Thyroid gland (tissue), 4 donors: ENCODE data around the gene PSD. TPM values are rescaled to one million over a fixed set of nuclear protein-coding genes. Genes with fewer than 3 reads are reported as not detected.

ENCODE experiments used
- DNase-seq, 2 donors: peaks; one replicate each; pipeline ENCODE4 v3.0.0-alpha.2; 2019
- H3K27ac ChIP-seq, 3 donors: fragments of 200-600 bp; sonication (generic); 1 replicate in 2 of 3; 2 replicates in 1 of 3; pipeline ENCODE4 v1.5.1; 2016 to 2019; ENCODE audit warnings: mild to moderate bottlenecking in 1 of 3, moderate library complexity in 1 of 3
- H3K27me3 ChIP-seq: fragments of 200-600 bp; sonication (generic); one replicate; pipeline ENCODE4 v1.5.1; 2019
- H3K36me3 ChIP-seq, 2 donors: fragments of 200-600 bp; sonication (generic); one replicate each; pipeline ENCODE4 v1.5.1; 2016 to 2019
- H3K4me1 ChIP-seq, 2 donors: fragments of 200-600 bp; sonication (generic); one replicate each; pipeline ENCODE4 v1.5.1; 2017 to 2019
- H3K4me3 ChIP-seq, 3 donors: fragments of 200-600 bp; sonication (generic); replicated peaks in 1 of 3; 1 replicate in 2 of 3; 2 replicates in 1 of 3; pipeline ENCODE4 v1.5.1; 2016; ENCODE audit warnings: mild to moderate bottlenecking in 1 of 3
- H3K9me3 ChIP-seq: fragments of 200-600 bp; sonication (generic); one replicate; pipeline ENCODE4 v1.5.1; 2017
- CTCF ChIP-seq, 6 experiments: fragments of 200-600 bp in 3 of 6; fragments of 450-650 bp in 3 of 6; sonication (generic) in 3 of 6; IDR thresholded peaks; one replicate each; pipeline ENCODE4 v1.5.1; 2016 to 2019; ENCODE audit warnings: antibody characterized with exemption in 6 of 6, mild to moderate bottlenecking in 2 of 6, inconsistent platforms in 1 of 6, moderate library complexity in 1 of 6
- POLR2A ChIP-seq, 2 donors: fragments of 450-650 bp; IDR thresholded peaks; one replicate each; pipeline ENCODE4 v1.6.1; 2017; ENCODE audit warnings: antibody characterized with exemption in 2 of 2, mild to moderate bottlenecking in 2 of 2, moderate library complexity in 1 of 2
- WGBS, 2 donors: methylation state at CpG; one replicate each; pipeline ENCODE4 v1.1.5; 2017; 5-methylcytosine and 5-hydroxymethylcytosine counted together
- intact Hi-C: fragments of 100-400 bp; cut with DNase I; formaldehyde crosslinking; loops from one replicate; pipeline ENCODE4 v1.15.1; 2023
- total RNA-seq, 4 donors: library from RNA; depleted of rRNA; stranded (reverse); fragments of >200 nt; gene quantifications; one replicate each; pipeline ENCODE4 v1.2.3, GENCODE V29; 2016

Gene PSD
- total RNA-seq, 4 donors from 2014 or later: 0.24 to 1.1 (median 0.49) TPM

GRCh38 chr10:102462512-102463054 is 44.0 kb upstream of the PSD start:
- 72 to 78% methylated on average over 6 of the region's 6 CpGs for WGBS, 2 donors
- Histone ChIP-seq H3K9me3 (no peaks in the 10 kb centered on the region), H3K27ac (peak overlapping the region in 2 of 3 donors; percentile 45 to 48), H3K4me3 (no peak overlapping the region), H3K27me3 (no peaks in the 10 kb centered on the region), H3K36me3 (no peaks in the 10 kb centered on the region), H3K4me1 (peaks cover 15 to 25% of the 10 kb centered on the region in 2 donors)
- no peak for TF ChIP-seq CTCF (IDR thresholded peaks at IDR 0.05)
- no peak for TF ChIP-seq POLR2A (IDR thresholded peaks at IDR 0.05)
- intact Hi-C loops: no loop called here
- DNase-seq: no peak

GRCh38 chr10:102461187-102462054 is 42.8 kb upstream of the PSD start:
- Histone ChIP-seq H3K4me1 (peaks cover 15 to 26% of the 10 kb centered on the region in 2 donors), H3K27ac (peak overlapping the region in 1 of 3 donors; percentile 34), H3K4me3 (peak overlapping the region in 1 of 3 donors; percentile 55), H3K27me3 (no peaks in the 10 kb centered on the region), H3K9me3 (no peaks in the 10 kb centered on the region), H3K36me3 (no peaks in the 10 kb centered on the region)
- intact Hi-C loops: no loop called here
- TF ChIP-seq CTCF (IDR thresholded peaks at IDR 0.05) (no peak), POLR2A (IDR thresholded peaks at IDR 0.05) (peak in 1 of 2 donors; percentile 63)
- WGBS, 2 donors: 3 to 7% methylated on average over 27 to 49 of the region's 54 CpGs
- DNase-seq: peak; percentile 97

GRCh38 chr10:102460836-102461186 is 42.2 kb upstream of the PSD start:
- peak overlapping the region in 1 of 3 donors; percentile 34 for H3K27ac ChIP-seq
- intact Hi-C loops: no loop called here

GRCh38 chr10:102458656-102459055 is 40.1 kb upstream of the PSD start:
- no peaks in the 10 kb centered on the region for H3K27me3 ChIP-seq
- H3K4me3 ChIP-seq: no peak overlapping the region
- H3K36me3 ChIP-seq: no peaks in the 10 kb centered on the region
- intact Hi-C loops: no loop called here
- DNase-seq: no peak
- 80 to 88% methylated on average over 4 of the region's 4 CpGs for WGBS, 2 donors
- no peak for TF ChIP-seq CTCF (IDR thresholded peaks at IDR 0.05)
- TF ChIP-seq POLR2A (IDR thresholded peaks at IDR 0.05): no peak
- H3K9me3 ChIP-seq: no peaks in the 10 kb centered on the region
- no peak overlapping the region for H3K27ac ChIP-seq
- H3K4me1 ChIP-seq: peaks cover 34 to 51% of the 10 kb centered on the region in 2 donors

More at GRCh38 chr10:102460836-102461186, 42.2 kb upstream of the PSD start:
- DNase-seq: no peak
- Histone ChIP-seq H3K36me3 (no peaks in the 10 kb centered on the region), H3K9me3 (no peaks in the 10 kb centered on the region), H3K4me1 (peaks cover 15 to 32% of the 10 kb centered on the region in 2 donors), H3K27me3 (no peaks in the 10 kb centered on the region), H3K4me3 (peak overlapping the region in 1 of 3 donors; percentile 55)
- no peak for TF ChIP-seq POLR2A (IDR thresholded peaks at IDR 0.05)
- TF ChIP-seq CTCF (IDR thresholded peaks at IDR 0.05): no peak
- WGBS, 2 donors: 23 to 31% methylated on average over 7 to 8 of the region's 8 CpGs

- H3K4me3 ChIP-seq: no peak overlapping the region
- H3K36me3 ChIP-seq: no peaks in the 10 kb centered on the region
- no peak for DNase-seq
- no peaks in the 10 kb centered on the region for H3K27me3 ChIP-seq
- no peaks in the 10 kb centered on the region for H3K9me3 ChIP-seq
- no peak overlapping the region for H3K27ac ChIP-seq
- WGBS, 2 donors: 84 to 88% methylated on average over 9 of the region's 9 CpGs
- H3K4me1 ChIP-seq: peaks cover 38 to 51% of the 10 kb centered on the region in 2 donors
- intact Hi-C loops: no loop called here
- TF ChIP-seq POLR2A (IDR thresholded peaks at IDR 0.05) (no peak), CTCF (IDR thresholded peaks at IDR 0.05) (no peak)
These were observed 39.1 kb upstream of the PSD start for GRCh38 chr10:102457591-102458150.
